ENCODE results near the gene SLC19A1.

SLC19A1 gene

DNA sequence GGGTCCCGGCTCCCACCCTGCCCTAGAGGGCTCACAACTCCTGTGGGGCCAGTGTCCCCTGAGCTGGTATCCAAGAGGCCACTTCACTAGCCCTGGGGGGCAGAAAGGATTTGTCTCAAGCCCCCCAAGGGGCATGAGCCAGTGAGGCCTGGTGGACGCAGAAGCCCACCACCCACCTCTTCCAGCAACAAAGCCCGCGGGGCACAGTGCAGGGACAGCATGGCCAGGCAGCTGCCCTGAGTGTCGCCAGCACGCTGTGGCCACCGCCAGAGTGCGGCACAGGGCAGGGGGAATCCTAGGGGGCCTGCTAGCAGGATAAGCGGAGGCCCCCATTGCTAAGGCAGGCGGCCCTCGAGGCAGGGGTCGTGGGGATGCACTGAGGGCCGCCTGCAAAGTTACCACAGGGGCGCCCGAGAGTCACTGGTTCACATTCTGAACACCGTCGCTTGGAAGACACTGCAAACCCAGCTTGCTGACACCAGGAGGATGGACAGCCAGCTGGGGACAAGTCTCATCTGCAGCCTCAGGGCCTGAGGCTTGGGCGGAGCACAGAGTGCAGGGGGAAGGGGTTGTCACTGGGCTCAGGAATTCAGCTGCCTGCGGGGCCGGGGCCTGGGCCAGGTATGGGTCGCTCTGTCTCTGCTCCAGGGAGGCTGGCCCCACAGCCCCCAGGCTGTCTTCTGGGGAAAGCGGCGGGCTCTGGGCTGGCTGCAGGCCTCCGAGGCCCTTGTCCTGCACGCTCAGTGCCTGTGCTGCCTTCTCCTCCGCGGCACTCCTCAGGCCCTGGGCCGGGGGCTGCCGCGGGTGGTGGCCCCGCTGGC is 26.8 kb downstream of the SLC19A1 start:
- no peak for DNase-seq

DNA sequence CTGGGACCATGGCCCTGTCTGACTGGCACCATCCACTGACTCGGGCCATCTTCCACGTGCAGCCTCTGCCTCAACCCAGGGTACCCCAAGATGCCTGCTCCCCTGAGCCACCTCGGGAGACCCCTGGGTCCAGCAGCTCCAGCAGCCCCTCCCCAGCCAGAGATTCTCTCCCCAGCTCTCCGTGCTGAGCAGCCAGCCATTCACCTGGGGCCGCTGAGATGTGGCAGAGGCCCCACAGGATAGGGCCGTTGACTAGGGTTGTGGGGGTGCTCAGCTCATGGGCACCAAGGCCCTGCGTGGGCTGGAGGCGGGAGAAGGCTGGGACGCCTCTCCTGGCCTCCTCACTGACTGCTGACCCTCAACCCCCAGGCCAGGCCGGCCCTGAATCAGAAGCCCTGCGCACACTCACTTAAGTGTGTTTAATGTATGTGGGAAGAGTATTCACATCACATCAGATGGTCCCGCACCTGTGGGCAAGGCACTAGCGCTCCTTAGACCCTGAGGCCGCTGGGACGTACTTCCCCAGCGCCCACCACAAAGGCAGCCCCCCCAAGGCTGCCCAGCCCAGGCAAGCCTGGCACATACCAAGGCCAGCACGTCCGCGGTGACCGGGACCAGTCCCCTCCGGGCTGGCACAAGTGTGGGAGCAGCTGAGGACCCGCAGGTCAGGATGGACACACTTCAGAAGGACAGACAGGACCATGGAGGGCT is 27.8 kb downstream of the SLC19A1 start:
- no peak for DNase-seq

DNA sequence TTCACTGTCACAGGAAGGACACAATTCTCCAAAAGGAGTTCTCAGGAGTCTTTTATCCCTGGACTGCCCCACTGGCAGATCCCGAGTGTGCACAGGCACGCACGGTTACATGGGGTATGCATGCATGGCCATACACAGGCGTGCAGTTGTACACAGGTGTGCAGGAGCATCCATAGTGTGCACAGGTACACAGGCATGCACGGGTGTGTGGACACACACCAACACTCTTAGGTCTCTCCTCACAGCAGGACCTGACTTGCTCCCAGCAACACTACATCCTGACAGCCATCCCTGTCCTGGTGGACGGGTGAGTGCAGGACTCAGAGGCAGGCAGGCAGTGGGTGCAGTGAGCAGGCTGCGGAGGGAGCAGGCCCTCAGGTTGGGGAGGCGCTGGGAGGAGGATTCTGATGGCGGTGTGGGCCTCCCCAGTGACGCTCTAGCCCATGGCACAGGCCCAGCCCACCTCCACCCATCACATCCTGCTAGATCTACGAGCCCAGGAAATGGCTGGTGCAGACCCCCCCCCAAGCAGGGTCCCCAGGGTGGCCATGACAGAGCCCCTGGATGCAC is 28.4 kb downstream of the SLC19A1 start:
- no peak for DNase-seq

DNA sequence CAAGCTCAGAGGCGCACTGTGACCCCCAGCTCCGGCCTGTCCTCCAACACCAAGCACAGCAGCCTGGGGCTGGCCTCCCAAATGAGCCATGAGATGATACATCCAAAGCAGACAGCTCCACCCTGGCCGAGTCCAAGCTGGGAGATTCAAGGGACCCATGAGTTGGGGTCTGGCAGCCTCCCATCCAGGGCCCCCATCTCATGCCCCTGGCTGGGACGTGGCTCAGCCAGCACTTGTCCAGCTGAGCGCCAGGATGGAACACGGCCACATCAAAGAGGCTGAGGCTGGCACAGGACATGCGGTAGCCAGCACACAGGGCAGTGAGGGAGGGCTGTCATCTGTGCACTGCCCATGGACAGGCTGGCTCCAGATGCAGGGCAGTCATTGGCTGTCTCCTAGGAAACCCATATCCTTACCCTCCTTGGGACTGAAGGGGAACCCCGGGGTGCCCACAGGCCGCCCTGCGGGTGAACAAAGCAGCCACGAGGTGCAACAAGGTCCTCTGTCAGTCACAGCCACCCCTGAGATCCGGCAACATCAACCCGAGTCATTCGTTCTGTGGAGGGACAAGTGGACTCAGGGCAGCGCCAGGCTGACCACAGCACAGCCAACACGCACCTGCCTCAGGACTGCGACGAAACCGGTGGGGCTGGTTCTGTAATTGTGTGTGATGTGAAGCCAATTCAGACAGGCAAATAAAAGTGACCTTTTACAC is 29.1 kb downstream of the SLC19A1 start:
- no peak for DNase-seq

DNA sequence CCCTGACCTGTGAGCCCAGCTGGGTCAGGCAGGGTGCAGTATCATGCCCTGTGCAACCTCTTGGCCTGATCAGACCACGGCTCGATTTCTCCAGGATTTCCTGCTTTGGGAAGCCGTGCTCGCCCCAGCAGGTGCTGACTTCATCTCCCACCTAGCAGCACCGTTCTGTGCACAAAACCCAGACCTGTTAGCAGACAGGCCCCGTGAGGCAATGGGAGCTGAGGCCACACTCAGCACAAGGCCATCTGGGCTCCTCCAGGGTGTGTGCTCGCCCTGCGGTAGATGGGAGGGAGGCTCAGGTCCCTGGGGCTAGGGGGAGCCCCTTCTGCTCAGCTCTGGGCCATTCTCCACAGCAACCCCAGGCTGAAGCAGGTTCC is 29.6 kb downstream of the SLC19A1 start:
- no peak for DNase-seq

DNA sequence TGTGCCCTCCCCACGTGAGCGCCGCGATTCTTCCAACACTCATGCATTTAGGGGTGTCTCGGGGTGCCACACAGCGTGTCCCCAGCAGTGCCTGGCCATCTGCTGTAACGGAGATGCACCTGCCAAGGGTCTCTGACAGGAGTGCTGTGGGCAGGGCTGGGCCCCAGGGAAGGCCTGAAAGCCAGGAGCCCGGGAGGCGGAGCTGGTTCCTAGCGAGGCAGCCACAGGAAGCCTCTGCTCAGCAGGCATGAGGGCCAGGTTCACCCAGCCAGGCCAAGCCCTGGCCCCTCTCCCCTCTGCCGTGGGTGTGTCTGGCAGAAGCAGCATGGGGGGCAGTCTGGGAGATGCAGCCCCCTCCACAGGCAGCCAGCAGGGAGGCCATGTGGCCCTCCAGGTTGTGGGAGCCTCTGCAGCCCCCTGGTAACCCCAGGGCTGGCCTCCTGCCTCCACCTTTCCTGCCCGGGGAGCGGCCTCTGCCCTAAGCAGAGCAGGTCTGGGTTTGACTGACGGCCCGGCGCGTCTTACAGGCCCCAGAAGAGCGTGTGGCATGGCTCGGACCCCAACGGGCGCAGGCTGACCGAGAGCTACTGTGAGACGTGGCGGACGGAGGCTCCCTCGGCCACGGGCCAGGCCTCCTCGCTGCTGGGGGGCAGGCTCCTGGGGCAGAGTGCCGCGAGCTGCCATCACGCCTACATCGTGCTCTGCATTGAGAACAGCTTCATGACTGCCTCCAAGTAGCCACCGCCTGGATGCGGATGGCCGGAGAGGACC is 30.4 kb downstream of the SLC19A1 start:
- DNase-seq = no peak

DNA sequence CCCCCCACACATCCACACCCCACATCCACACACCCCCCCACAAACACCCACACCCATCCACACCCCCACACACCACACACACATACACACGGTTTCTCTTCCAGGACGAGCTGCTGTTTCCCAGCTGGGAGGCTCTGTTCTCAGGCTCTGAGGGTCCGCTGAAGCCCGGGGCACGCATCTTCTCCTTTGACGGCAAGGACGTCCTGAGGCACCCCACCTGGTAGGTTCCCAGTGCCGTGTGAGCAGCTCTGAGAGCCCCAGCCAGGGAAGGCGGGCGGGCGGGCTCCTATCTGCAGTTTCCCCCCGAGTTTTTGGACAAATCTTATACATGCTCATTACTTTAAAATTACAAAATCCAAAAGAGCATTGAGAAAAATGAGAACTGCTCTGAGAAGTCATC is 31.2 kb downstream of the SLC19A1 start:
- DNase-seq = no peak

DNA sequence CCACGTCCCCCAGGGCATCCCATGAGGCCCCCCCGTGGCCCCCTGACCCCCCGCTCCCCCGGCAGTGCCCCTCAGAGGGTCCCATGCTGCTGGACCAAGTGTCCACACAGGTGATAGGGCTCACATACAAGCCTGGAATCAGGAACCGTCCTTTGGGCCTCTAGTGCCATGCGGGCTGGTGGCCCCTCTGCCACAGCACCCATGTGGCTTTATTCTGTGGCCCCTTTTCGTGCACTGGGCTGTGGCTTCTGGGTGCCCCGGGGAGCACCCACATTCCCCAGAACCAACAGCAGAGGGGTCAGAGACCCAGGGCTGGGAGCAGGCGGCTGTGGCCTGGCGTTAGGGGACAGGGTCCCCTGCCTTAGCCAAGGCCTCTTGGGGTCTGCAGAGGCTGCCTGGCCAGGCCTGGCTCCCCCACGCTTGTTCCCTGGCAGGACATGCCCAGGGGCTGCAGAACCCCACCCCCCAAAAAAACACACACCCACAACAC is 31.7 kb downstream of the SLC19A1 start:
- DNase-seq = no peak

DNA sequence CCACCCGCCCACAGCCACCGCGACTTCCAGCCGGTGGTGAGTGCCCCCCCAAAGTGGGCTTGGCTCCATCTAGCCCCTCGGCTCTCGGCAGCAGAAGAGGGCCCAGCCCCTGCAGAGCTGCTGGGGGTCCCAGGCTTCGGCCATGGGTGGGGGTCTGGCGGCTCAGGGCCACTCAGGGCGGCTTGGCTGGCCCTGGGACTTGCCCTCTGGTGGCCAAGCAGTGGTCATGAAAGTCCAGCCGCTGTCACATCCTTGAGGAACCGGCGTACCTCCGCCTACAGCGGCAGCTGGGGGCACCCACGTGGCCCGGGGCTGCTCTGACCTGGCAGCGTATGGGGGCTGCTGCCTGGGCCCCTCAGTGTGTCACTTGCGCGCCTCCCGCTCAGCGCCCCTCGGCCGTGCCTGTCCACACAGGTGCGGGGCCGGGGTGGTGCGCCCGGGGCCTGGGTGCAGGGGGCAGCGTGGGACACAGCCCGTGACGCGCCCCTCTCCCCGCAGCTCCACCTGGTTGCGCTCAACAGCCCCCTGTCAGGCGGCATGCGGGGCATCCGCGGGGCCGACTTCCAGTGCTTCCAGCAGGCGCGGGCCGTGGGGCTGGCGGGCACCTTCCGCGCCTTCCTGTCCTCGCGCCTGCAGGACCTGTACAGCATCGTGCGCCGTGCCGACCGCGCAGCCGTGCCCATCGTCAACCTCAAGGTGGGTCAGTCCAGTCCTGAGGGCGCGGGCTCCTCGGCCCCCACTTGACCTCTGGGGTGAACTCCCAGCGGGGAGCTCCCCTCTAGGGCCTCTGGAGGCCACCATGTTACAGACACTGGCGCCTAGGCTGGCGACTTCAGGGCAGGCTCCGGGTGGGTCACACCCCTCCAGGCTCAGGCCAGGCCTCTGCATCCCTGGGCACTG is 32.4 kb downstream of the SLC19A1 start:
- DNase-seq = no peak

DNA sequence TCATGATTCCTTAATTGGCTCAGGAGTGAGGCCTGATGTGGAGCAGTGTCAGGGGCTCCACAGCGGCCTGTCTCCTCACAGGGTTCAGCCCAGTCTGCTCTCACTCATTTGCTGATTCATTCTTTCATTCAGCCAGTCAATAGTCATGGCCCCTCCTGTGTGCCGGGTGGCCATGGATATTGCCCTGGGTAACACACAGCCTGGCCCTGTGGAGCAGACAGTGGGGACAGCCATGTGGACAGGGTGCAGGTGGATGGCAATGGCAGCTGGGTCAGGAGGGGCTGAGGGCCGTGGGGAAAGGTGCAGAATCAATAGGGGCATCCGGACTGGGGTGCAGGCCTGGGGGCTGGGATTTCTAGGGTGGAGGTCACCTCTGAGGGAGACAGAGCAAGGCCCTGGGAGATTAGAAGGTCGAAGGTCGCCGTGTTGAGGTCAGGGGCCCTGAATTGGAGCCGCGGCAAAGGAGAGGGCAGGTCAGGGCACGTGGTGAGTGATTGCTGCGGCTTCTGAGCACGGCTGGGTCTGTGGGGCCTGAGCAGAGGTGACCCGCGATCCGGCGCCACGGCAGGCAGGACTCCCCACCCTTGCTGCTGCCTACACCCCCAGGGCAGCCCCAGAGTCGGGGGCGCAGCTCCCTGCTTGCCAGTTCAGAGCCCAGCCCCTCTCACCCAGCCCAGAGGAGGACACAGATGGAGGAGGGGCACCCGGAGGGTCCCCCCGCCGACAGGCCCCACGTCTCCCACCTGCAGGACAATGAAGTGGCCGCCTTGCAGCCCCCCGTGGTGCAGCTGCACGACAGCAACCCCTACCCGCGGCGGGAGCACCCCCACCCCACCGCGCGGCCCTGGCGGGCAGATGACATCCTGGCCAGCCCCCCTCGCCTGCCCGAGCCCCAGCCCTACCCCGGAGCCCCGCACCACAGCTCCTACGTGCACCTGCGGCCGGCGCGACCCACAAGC is 33.4 kb downstream of the SLC19A1 start:
- no peak for DNase-seq

DNA sequence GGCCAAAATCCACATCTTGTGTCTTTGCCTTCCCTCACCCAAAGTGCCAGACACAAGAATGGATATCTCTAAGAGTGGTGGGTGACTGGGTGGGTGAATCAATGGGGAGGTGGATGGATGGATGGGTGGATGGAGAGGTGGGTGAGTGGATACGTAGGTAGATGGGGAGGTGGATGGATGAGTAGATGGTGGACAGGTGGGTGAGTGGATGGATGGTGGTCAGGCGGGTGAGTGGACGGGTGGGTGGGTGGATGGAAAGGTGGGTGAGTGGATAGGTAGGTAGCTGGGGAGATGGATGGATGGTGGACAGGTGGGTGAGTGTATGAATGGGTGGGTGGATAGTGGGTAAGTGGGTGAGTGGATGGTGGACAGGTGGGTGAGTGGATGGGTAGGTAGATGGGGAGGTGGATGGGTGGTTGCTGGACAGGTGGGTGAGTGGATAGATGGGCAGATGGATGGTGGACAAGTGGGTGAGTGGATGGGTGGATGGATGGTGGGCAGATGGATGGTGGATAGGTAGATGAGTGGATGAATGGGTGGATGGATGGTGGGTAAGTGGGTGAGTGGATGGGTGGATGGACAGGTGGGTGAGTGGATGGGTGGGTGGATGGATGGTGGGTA is 34.2 kb downstream of the SLC19A1 start:
- no peak for DNase-seq

DNA sequence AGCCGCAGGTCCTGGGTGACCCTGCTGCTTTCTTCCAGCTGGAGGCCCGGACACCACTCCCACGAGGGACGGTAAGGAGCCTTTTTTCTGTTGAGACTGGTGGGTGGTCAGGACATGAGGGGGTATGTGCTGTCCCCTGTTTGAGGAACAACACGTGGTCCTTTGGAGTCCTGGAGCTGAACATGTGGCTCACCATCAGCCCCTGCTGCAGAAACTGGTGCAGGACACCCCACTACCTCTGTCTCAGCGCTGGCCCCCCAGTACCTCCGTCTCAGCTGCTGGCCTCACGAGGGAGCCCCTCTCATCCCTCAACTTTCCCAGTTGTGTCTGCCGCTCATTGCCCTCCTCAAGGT is 34.7 kb downstream of the SLC19A1 start:
- DNase-seq = no peak

DNA sequence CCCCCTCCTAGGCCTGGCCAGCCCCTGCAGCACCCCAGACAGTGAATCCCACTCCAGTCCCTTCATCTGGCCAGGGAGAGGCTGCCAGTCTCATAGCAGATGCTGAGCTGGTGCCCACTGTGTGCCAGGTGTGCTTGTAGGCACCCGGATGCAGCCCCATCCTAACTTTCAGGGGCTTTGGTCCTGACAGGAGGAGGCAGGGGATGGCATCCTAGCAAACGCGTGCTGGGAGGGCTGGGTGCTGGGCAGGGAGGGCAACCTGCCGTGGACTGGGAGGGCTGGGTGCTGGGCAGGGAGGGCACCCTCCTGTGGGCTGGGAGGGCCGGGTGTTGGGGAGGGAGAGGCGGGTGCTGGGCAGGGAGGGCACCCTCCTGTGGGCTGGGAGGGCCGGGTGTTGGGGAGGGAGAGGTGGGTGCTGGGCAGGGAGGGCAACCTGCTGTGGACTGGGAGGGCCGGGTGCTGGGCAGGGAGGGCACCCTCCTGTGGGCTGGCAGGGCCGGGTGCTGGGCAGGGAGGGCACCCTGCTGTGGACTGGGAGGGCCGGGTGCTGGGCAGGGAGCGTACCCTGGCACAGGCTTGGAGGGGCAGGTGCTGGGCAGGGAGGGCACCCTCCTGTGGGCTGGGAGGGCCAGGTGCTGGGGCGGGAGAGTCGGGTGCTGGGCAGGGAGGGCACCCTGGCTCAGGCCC is 35.3 kb downstream of the SLC19A1 start:
- no peak for DNase-seq

DNA sequence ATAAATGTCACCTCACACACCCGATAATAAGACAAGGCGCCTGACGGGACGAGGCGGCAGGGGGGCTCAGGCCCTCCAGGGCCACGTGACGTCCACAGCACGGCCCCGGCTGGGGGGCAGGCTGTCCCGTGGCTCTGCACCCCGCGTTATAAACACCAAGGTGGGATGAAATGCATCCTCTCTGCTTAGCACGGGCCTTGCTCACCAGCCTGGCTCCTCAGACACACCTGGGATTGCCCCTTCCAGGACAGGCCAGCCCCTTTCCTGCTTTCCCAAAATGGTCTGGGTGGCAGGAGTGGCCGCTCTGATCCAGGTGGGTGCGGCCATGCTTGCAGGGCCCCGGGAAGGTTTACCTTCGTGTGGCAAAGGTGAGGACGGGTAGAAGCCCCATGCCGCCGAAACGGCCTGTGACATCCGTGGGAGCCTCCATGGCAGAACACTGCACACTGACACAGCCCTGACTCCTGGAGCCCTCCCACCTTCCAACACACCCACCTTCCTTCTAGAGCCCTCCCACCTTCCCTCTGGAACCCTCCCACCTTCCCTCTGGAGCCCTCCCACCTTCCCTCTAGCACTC is 35.9 kb downstream of the SLC19A1 start:
- no peak for DNase-seq

DNA sequence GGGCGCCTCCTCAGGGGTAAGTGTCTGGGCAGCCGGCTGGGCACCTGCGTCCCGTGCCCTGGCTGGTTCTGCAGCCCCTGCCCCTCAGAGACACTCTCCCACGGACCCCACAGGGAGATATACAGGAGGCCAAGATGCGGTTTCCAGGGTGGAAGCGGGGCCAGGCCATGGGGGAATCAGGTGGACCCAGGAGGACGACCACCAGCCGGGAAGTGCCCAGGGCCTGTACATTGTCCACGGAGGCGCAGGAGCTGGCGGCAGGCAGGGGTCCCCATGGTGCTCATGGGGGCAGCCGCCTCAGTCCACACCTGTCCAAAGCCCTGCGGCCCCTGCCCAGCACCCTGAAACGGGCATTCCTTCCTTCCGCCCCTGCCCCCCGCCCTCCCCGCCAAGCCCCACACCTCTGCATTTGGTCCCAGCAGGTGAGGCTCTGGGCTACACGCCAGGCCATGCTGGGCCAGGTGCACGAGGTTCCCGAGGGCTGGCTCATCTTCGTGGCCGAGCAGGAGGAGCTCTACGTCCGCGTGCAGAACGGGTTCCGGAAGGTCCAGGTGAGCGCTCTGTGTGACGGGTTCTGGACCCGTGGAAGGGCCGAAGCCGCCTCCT is 36.7 kb downstream of the SLC19A1 start:
- DNase-seq = no peak

DNA sequence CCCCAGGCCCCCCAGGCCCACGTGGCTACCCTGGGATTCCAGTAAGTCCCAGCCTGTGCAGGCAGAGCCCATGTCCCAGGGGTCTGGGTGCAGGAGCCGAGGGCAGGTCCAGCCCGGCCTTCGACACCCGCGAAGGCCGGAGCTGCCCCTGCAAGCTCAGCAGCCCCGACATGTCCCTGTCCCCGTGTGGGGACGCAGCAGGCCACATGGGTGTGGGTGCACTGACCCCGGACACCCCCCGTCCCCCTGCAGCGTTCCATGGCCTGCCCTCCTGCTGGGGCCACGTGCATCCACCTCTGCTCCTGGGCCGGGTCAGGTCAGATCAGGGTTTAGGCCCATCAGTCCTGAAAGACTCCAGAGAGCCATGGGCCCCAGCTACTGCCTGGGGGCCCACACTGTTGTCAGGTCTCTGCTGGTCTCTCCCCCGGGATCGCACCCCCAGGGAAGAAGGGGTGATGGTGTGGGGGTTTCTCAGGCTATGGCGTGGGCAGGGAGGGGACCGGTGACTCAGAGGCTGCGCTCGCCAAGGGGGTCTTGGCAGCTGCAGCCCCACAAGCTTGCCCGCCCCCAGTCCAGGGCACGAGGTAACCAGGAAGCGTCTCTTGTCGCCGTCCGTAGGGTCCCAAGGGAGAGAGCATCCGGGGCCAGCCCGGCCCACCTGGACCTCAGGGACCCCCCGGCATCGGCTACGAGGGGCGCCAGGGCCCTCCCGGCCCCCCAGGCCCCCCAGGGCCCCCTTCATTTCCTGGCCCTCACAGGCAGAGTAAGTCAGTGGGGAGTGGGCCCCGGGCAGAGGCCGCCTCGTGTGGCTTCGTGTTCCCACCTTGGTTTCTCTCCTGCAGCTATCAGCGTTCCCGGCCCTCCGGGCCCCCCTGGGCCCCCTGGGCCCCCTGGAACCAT is 37.5 kb downstream of the SLC19A1 start:
- DNase-seq = no peak

DNA sequence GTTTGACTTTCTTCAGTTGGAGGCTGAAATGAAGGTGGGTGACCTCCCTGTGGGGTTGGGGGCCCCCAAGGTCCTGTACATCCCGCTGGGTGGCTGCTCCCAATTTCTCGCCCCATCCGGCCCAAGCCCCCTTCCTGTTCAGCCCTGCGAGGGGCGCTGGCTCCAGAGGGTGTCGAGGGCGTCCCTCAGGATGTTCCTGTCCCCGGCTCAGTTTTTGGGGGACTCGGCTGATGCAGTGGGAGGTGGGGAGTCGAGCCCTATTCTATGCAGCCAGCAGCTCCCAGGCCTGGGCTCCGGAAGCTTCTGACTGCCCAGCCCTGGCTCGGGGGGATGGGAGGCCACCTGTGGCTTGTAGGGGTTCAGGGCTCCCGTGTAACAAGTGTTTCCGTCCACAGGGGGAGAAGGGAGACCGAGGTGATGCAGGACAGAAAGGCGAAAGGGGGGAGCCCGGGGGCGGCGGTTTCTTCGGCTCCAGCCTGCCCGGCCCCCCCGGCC is 38.2 kb downstream of the SLC19A1 start:
- no peak for DNase-seq
